HepG2 (cell line): Measurements from ENCODE around the gene HDHD3. TPM values are rescaled to one million over a fixed set of nuclear protein-coding genes. Genes with fewer than 3 reads are reported as not detected.

Experiments
- ATF1 ChIP-seq: IDR thresholded peaks from 2 replicates; pipeline ENCODE4 v1.6.1; 2016; ENCODE audit warnings: mild to moderate bottlenecking, control low read depth
- BRF2 ChIP-seq: sonication (generic); formaldehyde crosslinking; IDR thresholded peaks from 2 replicates; pipeline ENCODE4 v1.8.1; 2022; ENCODE audit warnings: mild to moderate bottlenecking, missing genetic modification reagents
- CHD2 ChIP-seq: IDR thresholded peaks from 2 replicates; pipeline ENCODE4 v1.6.1; 2011; ENCODE audit warnings: low read depth, low read length, improper control_type of control experiment
- CREB1 ChIP-seq, 2 experiments: fragments of 450-650 bp in 1 of 2; IDR thresholded peaks; 2 replicates each; pipeline ENCODE4 v1.6.1; 2016 to 2017; ENCODE audit warnings: control low read depth in 1 of 2, mild to moderate bottlenecking in 1 of 2, missing compliant biosample characterization in 1 of 2, missing genetic modification characterization in 1 of 2
- FOXO1 ChIP-seq: sonication (generic); formaldehyde crosslinking; IDR thresholded peaks from 2 replicates; pipeline ENCODE4 v1.4.0; 2020; ENCODE audit warnings: missing genetic modification reagents
- HMGXB4 ChIP-seq, 2 experiments: sonication (generic) in 1 of 2; formaldehyde crosslinking in 1 of 2; IDR thresholded peaks; 2 replicates each; pipeline versions ENCODE4 v1.4.0 to v1.6.1; 2018 to 2020; ENCODE audit warnings: missing genetic modification reagents in 2 of 2, borderline replicate concordance in 1 of 2, low read depth in 1 of 2, mild to moderate bottlenecking in 1 of 2, missing biosample characterization in 1 of 2
- MATR3 ChIP-seq: sonication (generic); formaldehyde crosslinking; IDR thresholded peaks from 2 replicates; pipeline ENCODE4 v1.4.0; 2020; ENCODE audit warnings: missing genetic modification reagents
- NCOA2 ChIP-seq: sonication (generic); formaldehyde crosslinking; IDR thresholded peaks from 2 replicates; pipeline ENCODE4 v1.8.0; 2022; ENCODE audit warnings: inconsistent platforms
- NR2C2 ChIP-seq: sonication (generic); formaldehyde crosslinking; IDR thresholded peaks from 2 replicates; pipeline ENCODE4 v1.4.0; 2020; ENCODE audit warnings: missing genetic modification reagents, mild to moderate bottlenecking, moderate library complexity, borderline replicate concordance
- NR2F1 ChIP-seq, 2 experiments: fragments of 450-650 bp in 1 of 2; formaldehyde crosslinking in 1 of 2; IDR thresholded peaks; 2 replicates each; pipeline versions ENCODE4 v1.5.0 to v1.6.1; 2016 to 2020; ENCODE audit warnings: mild to moderate bottlenecking in 1 of 2, missing compliant biosample characterization in 1 of 2, missing genetic modification reagents in 1 of 2, moderate library complexity in 1 of 2
- PCBP2 ChIP-seq: fragments of 200-400 bp; formaldehyde crosslinking; optimal IDR thresholded peaks from 2 replicates; pipeline ENCODE3; 2018; ENCODE audit warnings: low read length, low read depth; ENCODE audit not compliant: poor library complexity, severe bottlenecking
- RELA ChIP-seq: sonication (generic); formaldehyde crosslinking; IDR thresholded peaks from 2 replicates; pipeline ENCODE4 v1.4.0; 2020; ENCODE audit warnings: missing genetic modification reagents
- SMC3 ChIP-seq: IDR thresholded peaks from 2 replicates; pipeline ENCODE4 v1.6.1; 2011; ENCODE audit warnings: low read length, improper control_type of control experiment
- SP2 ChIP-seq: sonication (generic); formaldehyde crosslinking; IDR thresholded peaks from 2 replicates; pipeline ENCODE4 v1.5.1; 2020; ENCODE audit warnings: mild to moderate bottlenecking, missing genetic modification reagents
- TAF15 ChIP-seq: fragments of 200-400 bp; formaldehyde crosslinking; IDR thresholded peaks from one replicate; pipeline ENCODE4 v1.6.1; 2018; ENCODE audit warnings: mild to moderate bottlenecking, low read depth, low read length; ENCODE audit not compliant: poor library complexity, severe bottlenecking
- ZBTB26 ChIP-seq: IDR thresholded peaks from 2 replicates; pipeline ENCODE4 v1.6.1; 2016; ENCODE audit warnings: missing compliant biosample characterization, missing genetic modification reagents, borderline replicate concordance
- ZBTB44 ChIP-seq: sonication (generic); formaldehyde crosslinking; IDR thresholded peaks from 2 replicates; pipeline ENCODE4 v1.4.0; 2020; ENCODE audit warnings: missing genetic modification reagents
- ZGPAT ChIP-seq: IDR thresholded peaks from 2 replicates; pipeline ENCODE4 v1.6.1; 2016; ENCODE audit warnings: mild to moderate bottlenecking
- ZIK1 ChIP-seq: sonication (generic); formaldehyde crosslinking; IDR thresholded peaks from 2 replicates; pipeline ENCODE4 v1.5.0; 2020; ENCODE audit warnings: mild to moderate bottlenecking, low read depth, missing genetic modification reagents, borderline replicate concordance
- ZNF34 ChIP-seq: sonication (generic); formaldehyde crosslinking; IDR thresholded peaks from 2 replicates; pipeline ENCODE4 v1.4.0; 2020; ENCODE audit warnings: mild to moderate bottlenecking, missing genetic modification reagents, borderline replicate concordance
- ZNF629 ChIP-seq: sonication (generic); formaldehyde crosslinking; conservative IDR thresholded peaks from 2 replicates; pipeline ENCODE4 v1.5.0; 2020; ENCODE audit warnings: missing genetic modification reagents
- ZNF724P ChIP-seq: sonication (generic); formaldehyde crosslinking; IDR thresholded peaks from 2 replicates; pipeline ENCODE4 v1.8.0; 2022; ENCODE audit warnings: missing genetic modification reagents, borderline replicate concordance
- polyA plus RNA-seq, 8 experiments: library from polyadenylated mRNA; depleted of rRNA in 3 of 8; stranded (reverse) in 7 of 8; unstranded in 1 of 8; fragments of >200 nt; fragmentation: Illumina TruSeq in 4 of 8; extraction: Trizol in 4 of 8; gene quantifications; 2 replicates each; pipeline versions ENCODE4 v1.2.1 to v1.2.3, GENCODE V29; 2011 to 2016; ENCODE audit warnings: low read depth in 4 of 8, missing spikeins in 1 of 8, mixed read lengths in 1 of 8; ENCODE audit not compliant: insufficient read depth in 1 of 8
- total RNA-seq, 5 experiments: library from RNA; depleted of rRNA; stranded (reverse); fragments of >200 nt; fragmentation: Illumina TruSeq; extraction: Trizol; gene quantifications; 2 replicates each; pipeline ENCODE4 v1.2.3, GENCODE V29; 2016; ENCODE audit warnings: low read depth in 1 of 5

HDHD3 gene
- total and polyA plus RNA-seq, 2 of the 13 experiments (the other 11 are each of a cell fraction or from before 2014, with no cell fraction given) = 23.1 to 38.5 TPM

GRCh38 chr9:113401027-113401792, 24.4 kb upstream of the HDHD3 start, which contains the start of gene ALAD (continued):
- TF ChIP-seq ZNF724P = no peak
- TF ChIP-seq NR2C2 = peak; percentile 92
- peak; percentile 68 for TF ChIP-seq SMC3
- TF ChIP-seq ZBTB44 = no peak
- TF ChIP-seq ATF1 (CRISPR knock-in tag) = no peak
- peak; percentile 67 for TF ChIP-seq CREB1 (IDR thresholded peaks at IDR 0.05)
- peak; percentile 73 for TF ChIP-seq CREB1 (CRISPR knock-in tag; IDR thresholded peaks at IDR 0.05)
- 0 out of 2 replicates have a peak, but pooled peaks have one; percentile 63 for TF ChIP-seq BRF2 (CRISPR knock-in tag)
- no peak for TF ChIP-seq PCBP2
- TF ChIP-seq NCOA2 (CRISPR knock-in tag) = peak; percentile 46; the same call in 1 of the 2 replicates
- peak; percentile 95 for TF ChIP-seq ZGPAT
- no peak for TF ChIP-seq RELA (CRISPR knock-in tag)
- TF ChIP-seq ZIK1 (CRISPR knock-in tag) = peak; percentile 71
- TF ChIP-seq TAF15 = no peak
- no peak for TF ChIP-seq NR2F1 (CRISPR knock-in tag; IDR thresholded peaks at IDR 0.05)
- peak; percentile 96 to 97 for TF ChIP-seq HMGXB4 (CRISPR knock-in tag; IDR thresholded peaks at IDR 0.05; ENCODE audit: borderline replicate concordance in 1 of 2, low read depth in 1 of 2)
- no peak for TF ChIP-seq CHD2
- no peak for TF ChIP-seq ZNF34 (CRISPR knock-in tag)
- TF ChIP-seq SP2 = peak; percentile 79
- no peak for TF ChIP-seq ZBTB26
- TF ChIP-seq MATR3 = no peak
- TF ChIP-seq FOXO1 (CRISPR knock-in tag) = no peak; the same call in 1 of the 2 replicates
- 0 out of 2 replicates have a peak, but pooled peaks have one; percentile 13 for TF ChIP-seq ZNF629 (CRISPR knock-in tag)
